GM12801 (cell line): ENCODE measurements around the gene OCA2.

ENCODE experiments used
- CTCF ChIP-seq: IDR thresholded peaks from one replicate; pipeline ENCODE4 v1.5.1; 2011; ENCODE audit warnings: control low read depth; ENCODE audit not compliant: insufficient read length; ENCODE audit errors: extremely low read depth

OCA2 gene

GRCh38 chr15:28043691-28044091 is 55.4 kb downstream of the OCA2 start:
- no peak for TF ChIP-seq CTCF

GRCh38 chr15:28037969-28038590 is 61.0 kb downstream of the OCA2 start:
- TF ChIP-seq CTCF: no peak

GRCh38 chr15:28033443-28033842 is 65.7 kb downstream of the OCA2 start:
- TF ChIP-seq CTCF: no peak

- no peak for TF ChIP-seq CTCF
Observed at GRCh38 chr15:28030801-28031200, 68.3 kb downstream of the OCA2 start.

- TF ChIP-seq CTCF: no peak
Observed at GRCh38 chr15:28027714-28028076, 71.4 kb downstream of the OCA2 start.

GRCh38 chr15:28026764-28027713 is 72.1 kb downstream of the OCA2 start:
- TF ChIP-seq CTCF: no peak

GRCh38 chr15:28026221-28026620 is 72.9 kb downstream of the OCA2 start:
- no peak for TF ChIP-seq CTCF
